Esophagus muscularis mucosa (tissue), 4 donors: ENCODE results near the gene FNDC11. TPM values are rescaled to one million over a fixed set of nuclear protein-coding genes. Genes with fewer than 3 reads are reported as not detected.

ENCODE experiments used
- DNase-seq: peaks from one replicate; pipeline ENCODE4 v3.0.0-alpha.2; 2017; ENCODE audit errors: extremely low spot score
- H3K27ac ChIP-seq, 4 donors: fragments of 200-600 bp; sonication (generic); replicated peaks in 1 of 4; 1 replicate in 3 of 4; 2 replicates in 1 of 4; pipeline ENCODE4 v1.5.1; 2016 to 2019; ENCODE audit warnings: mild to moderate bottlenecking in 1 of 4
- H3K27me3 ChIP-seq, 4 donors: fragments of 200-600 bp; sonication (generic); one replicate each; pipeline versions ENCODE4 v1.5.1 to v1.6.0; 2016 to 2019
- H3K36me3 ChIP-seq, 4 donors: fragments of 200-600 bp; sonication (generic); one replicate each; pipeline ENCODE4 v1.5.1; 2016 to 2019
- H3K4me1 ChIP-seq, 4 donors: fragments of 200-600 bp; sonication (generic); one replicate each; pipeline ENCODE4 v1.5.1; 2016 to 2019
- H3K4me3 ChIP-seq, 4 donors: fragments of 200-600 bp; sonication (generic); 1 replicate in 2 of 4; 2 replicates in 2 of 4; pipeline ENCODE4 v1.5.1; 2016 to 2019; ENCODE audit warnings: mild to moderate bottlenecking in 4 of 4, moderate library complexity in 1 of 4
- H3K9me3 ChIP-seq, 4 donors: fragments of 200-600 bp; sonication (generic); 1 replicate in 3 of 4; 2 replicates in 1 of 4; pipeline ENCODE4 v1.5.1; 2016 to 2019
- CTCF ChIP-seq, 3 experiments: fragments of 200-600 bp in 2 of 3; fragments of 450-650 bp in 1 of 3; sonication (generic) in 2 of 3; IDR thresholded peaks; one replicate each; pipeline ENCODE4 v1.5.1; 2017 to 2019; ENCODE audit warnings: antibody characterized with exemption in 3 of 3, mild to moderate bottlenecking in 2 of 3, moderate library complexity in 1 of 3
- EP300 ChIP-seq: sonication (generic); formaldehyde crosslinking; IDR thresholded peaks from one replicate; pipeline ENCODE4 v1.6.1; 2017; ENCODE audit warnings: antibody characterized with exemption
- POLR2A ChIP-seq: fragments of 450-650 bp; IDR thresholded peaks from one replicate; pipeline ENCODE4 v1.6.1; 2017; ENCODE audit warnings: antibody characterized with exemption, moderate library complexity, mild to moderate bottlenecking, low read depth
- POLR2AphosphoS5 ChIP-seq, 2 donors: sonication (generic); formaldehyde crosslinking; IDR thresholded peaks; one replicate each; pipeline ENCODE4 v1.6.1; 2017; ENCODE audit warnings: antibody characterized with exemption in 2 of 2
- WGBS: methylation state at CpG from one replicate; pipeline ENCODE4 v1.1.5; 2018; 5-methylcytosine and 5-hydroxymethylcytosine counted together
- intact Hi-C: fragments of 100-400 bp; cut with DNase I; formaldehyde crosslinking; loops from one replicate; pipeline ENCODE4 v1.15.1; 2023
- total RNA-seq, 4 donors: library from RNA; depleted of rRNA; stranded (reverse); fragments of >200 nt; gene quantifications; one replicate each; pipeline versions ENCODE4 v1.1.0 to v1.2.1, GENCODE V29; 2016

The FNDC11 gene
- total RNA-seq, 4 donors from 2014 or later = 0.23 to 0.83 (median 0.44) TPM

- Histone ChIP-seq H3K36me3 (no peaks in the 10 kb centered on the region), H3K27ac (no peak overlapping the region), H3K4me1 (peaks cover 3 to 8% (median 5%) of the 10 kb centered on the region in 4 donors), H3K4me3 (no peak overlapping the region), H3K27me3 (peaks cover 0 to 47% (median 10%) of the 10 kb centered on the region in 4 donors), H3K9me3 (no peaks in the 10 kb centered on the region)
- 81% methylated on average over 11 of the region's 39 CpGs for WGBS
- TF ChIP-seq CTCF (IDR thresholded peaks at IDR 0.05) (no peak), EP300 (no peak), POLR2AphosphoS5 (IDR thresholded peaks at IDR 0.05) (no peak), POLR2A (no peak)
- DNase-seq = no peak
- intact Hi-C loops = loop anchor here (10.0 kb wide), 1 partner anchor 125 kb away; the partner anchor contains the start of genes RTEL1 and STMN3
Measured at GRCh38 chr20:63529861-63530787, 23.8 kb upstream of the FNDC11 start.

GRCh38 chr20:63530788-63531160, 23.2 kb upstream of the FNDC11 start:
- H3K4me3 ChIP-seq = no peak overlapping the region
- H3K36me3 ChIP-seq = no peaks in the 10 kb centered on the region
- WGBS = 94% methylated on average over 8 of the region's 14 CpGs
- peaks cover 0 to 53% (median 14%) of the 10 kb centered on the region in 4 donors for H3K27me3 ChIP-seq
- no peaks in the 10 kb centered on the region for H3K9me3 ChIP-seq
- H3K27ac ChIP-seq = no peak overlapping the region
- H3K4me1 ChIP-seq = peaks cover 3 to 11% (median 8%) of the 10 kb centered on the region in 4 donors
- intact Hi-C loops = loop anchor here (10.0 kb wide), 1 partner anchor 124 kb away; the partner anchor contains the start of genes RTEL1 and STMN3
- no peak for DNase-seq
- TF ChIP-seq POLR2AphosphoS5 (IDR thresholded peaks at IDR 0.05) (no peak), POLR2A (no peak), EP300 (no peak), CTCF (IDR thresholded peaks at IDR 0.05) (no peak)

- H3K4me1 ChIP-seq = peaks cover 3 to 18% (median 11%) of the 10 kb centered on the region in 4 donors
- TF ChIP-seq CTCF (IDR thresholded peaks at IDR 0.05) = no peak
- peaks cover 0 to 64% (median 19%) of the 10 kb centered on the region in 4 donors for H3K27me3 ChIP-seq
- no peak for DNase-seq
- H3K27ac ChIP-seq = no peak overlapping the region
- H3K4me3 ChIP-seq = no peak overlapping the region
- no peaks in the 10 kb centered on the region for H3K9me3 ChIP-seq
- 79% methylated on average over 26 of the region's 27 CpGs for WGBS
- intact Hi-C loops = loop anchor here (10.0 kb wide), 1 partner anchor 123 kb away; the partner anchor contains the start of genes RTEL1 and STMN3
- no peaks in the 10 kb centered on the region for H3K36me3 ChIP-seq
Measured at GRCh38 chr20:63531686-63532448, 22.1 kb upstream of the FNDC11 start.

GRCh38 chr20:63532449-63532971, 21.4 kb upstream of the FNDC11 start:
- H3K27ac ChIP-seq = no peak overlapping the region
- intact Hi-C loops = loop anchor here (10.0 kb wide), 1 partner anchor 122 kb away; the partner anchor contains the start of genes RTEL1 and STMN3
- H3K27me3 ChIP-seq = peaks cover 0 to 70% (median 22%) of the 10 kb centered on the region in 4 donors
- no peaks in the 10 kb centered on the region for H3K36me3 ChIP-seq
- TF ChIP-seq EP300 (no peak), POLR2A (no peak), POLR2AphosphoS5 (IDR thresholded peaks at IDR 0.05) (no peak), CTCF (IDR thresholded peaks at IDR 0.05) (no peak)
- H3K4me3 ChIP-seq = no peak overlapping the region
- DNase-seq = no peak
- peaks cover 6 to 22% (median 15%) of the 10 kb centered on the region in 4 donors for H3K4me1 ChIP-seq
- no peaks in the 10 kb centered on the region for H3K9me3 ChIP-seq
- 75% methylated on average over 15 of the region's 24 CpGs for WGBS
